ENCODE measurements around the gene EPB41L4B.
"Not testable (repeated sequence)": the region's sequence is repeated elsewhere in the genome, so short reads cannot be mapped to it uniquely, and the experiment has no call there.

EPB41L4B gene

GRCh38 chr9:109320742-109321448 lies at the start of gene EPB41L4B:
TSS of gene EPB41L4B (minus strand) at chr9:109321059. CDS start at chr9:109320446, 613 bp downstream.
- peak; percentile 78 to 95 (median 89) for DNase-seq
- intact Hi-C loops (cut with DNase I), result loop anchor here (5.0 kb wide), 1 partner anchor 79 kb away; no protein-coding TSS in a partner anchor

GRCh38 chr9:109369285-109369684 lies 48.4 kb upstream of the EPB41L4B start:
- no peak for DNase-seq

DNA sequence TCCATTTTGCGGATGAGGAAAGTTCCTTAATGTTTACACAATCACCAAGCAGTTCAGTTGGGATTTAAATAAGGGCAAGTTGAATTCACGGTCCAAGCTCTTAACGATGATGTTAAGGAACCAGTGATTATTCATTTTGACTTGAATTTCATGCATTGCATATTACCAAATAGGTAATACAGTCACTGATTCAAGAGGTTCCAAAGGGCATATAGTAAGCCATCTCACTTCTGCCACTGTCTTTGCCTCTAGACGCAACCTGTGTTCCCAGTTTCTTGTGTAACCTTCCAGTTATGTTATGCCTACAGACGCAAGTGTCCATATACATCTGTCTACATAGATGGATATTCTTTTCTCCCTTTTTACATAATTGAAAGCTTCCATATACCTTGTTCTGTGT lies 39.9 kb upstream of the EPB41L4B start:
- DNase-seq, result no peak
- intact Hi-C loops (cut with DNase I), result no loop called here

More at GRCh38 chr9:109369285-109369684, 48.4 kb upstream of the EPB41L4B start:
- intact Hi-C loops (cut with DNase I), result no loop called here

DNA sequence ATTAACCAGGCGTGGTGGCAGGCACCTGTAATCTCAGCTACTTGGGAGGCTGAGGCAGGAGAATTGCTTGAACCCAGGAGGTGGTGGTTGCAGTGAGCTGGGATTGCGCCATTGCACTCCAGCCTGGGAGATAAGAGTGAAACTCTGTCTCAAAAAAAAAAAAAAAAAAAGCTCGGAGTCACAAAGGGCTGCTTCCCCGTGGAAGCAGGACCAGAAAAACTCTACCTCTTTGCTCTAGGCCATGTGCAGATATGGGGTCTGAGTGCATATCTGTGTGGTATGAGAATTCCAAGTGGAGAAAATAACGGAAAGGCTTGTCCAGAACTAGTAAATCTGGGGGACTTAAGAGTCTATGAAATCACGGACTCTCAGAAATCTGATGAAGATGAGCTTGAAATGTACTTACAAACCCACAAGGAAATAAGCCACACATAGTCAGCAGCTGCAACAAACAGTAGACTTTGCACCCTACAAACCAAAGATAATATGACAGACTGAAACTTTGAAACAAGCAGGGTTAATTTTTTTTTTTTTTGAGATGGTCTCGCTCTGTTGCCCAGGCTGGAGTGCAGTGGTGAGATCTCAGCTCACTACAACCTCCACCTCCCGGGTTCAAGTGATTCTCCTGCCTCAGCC lies 38.2 kb upstream of the EPB41L4B start:
- DNase-seq; intact Hi-C loops (cut with DNase I): not testable (repeated sequence)

DNA sequence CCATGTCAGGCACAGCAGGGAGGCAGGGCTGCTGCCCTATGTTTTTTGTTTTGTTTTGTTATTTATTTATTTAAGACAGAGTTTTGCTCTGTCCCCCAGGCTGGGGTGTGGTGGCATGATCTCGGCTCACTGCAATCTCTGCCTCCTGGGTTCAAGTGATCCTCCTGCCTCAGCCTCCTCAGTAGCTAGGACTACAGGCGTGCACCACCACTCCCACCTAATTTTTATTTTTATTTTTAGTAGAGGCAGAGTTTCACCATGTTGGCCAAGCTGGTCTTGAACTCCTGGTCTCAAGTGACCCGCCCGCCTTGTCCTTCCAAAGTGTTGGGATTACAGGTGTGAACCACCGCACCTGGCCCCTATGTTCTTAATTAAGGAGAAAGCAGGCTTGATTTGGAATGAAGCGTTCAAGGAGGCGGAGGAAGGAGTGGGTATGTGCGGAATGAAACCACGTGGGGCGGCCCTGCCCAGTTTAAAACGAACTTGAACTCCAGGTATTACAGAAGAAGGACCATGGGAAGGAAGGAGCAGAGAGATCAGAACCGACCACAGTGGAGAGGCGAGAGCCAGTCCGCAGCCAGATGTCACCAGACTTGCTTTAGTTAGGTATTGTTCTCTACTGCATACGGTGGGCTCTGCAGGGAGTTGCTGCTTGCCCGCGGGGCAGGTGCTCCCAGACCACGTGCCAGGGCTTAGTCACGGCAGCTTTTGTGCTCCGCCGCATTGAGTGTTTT lies 34.9 kb upstream of the EPB41L4B start:
- DNase-seq, result peak in 12 of 42 donors; percentile 3 to 43 (median 16)

DNA sequence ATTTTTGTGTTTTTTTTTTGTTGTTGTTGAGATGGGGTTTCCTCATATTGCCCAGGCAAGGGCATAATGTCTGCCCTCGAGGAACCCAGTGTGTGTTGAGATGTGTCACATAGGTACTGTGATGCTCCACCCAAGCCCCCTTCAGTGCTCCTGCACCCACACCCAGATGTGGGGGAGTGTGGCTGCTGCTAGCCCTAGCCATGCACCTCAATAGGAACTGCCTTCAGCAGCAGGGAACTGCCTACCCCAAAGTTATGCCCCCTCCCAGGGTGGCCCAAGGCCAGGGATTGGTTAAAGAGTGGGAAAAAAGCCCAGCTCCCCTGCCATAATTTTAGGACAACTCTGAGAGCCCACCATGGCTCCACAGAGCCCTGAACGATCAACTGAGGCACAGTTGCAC lies 33.3 kb upstream of the EPB41L4B start:
- intact Hi-C loops (cut with DNase I), result no loop called here
- no peak for DNase-seq

More for the DNA sequence above, 34.9 kb upstream of the EPB41L4B start:
- intact Hi-C loops (cut with DNase I), result no loop called here

- DNase-seq, result no peak
- intact Hi-C loops (cut with DNase I), result no loop called here
Observed at GRCh38 chr9:109351032-109351431, 30.2 kb upstream of the EPB41L4B start.

DNA sequence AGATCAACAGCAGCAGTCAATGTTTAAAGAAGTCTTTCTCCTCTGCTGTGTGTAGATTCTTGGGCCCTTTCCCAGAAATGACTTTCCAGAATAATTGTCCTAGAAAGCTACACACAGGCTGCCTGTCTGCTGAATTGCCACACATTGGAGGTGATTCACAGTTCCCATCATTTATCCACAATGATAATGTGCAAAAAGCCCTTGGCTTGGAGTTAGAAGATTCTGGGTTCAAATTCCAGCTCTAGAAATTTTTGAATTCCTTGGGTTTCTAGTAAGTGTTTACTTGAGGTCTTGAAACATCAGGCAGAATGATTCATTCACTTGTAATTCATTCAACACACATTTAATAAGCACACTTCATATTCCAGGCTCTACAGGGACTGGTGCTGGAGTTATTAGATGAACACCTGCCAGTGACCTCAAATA lies 28.6 kb upstream of the EPB41L4B start:
- DNase-seq, result peak in 7 of 42 donors; percentile 8 to 44 (median 17)
- intact Hi-C loops (cut with DNase I), result no loop called here

- DNase-seq, result no peak
- intact Hi-C loops (cut with DNase I), result no loop called here
Observed at GRCh38 chr9:109346904-109347303, 26.0 kb upstream of the EPB41L4B start.

GRCh38 chr9:109344866-109345265 lies 24.0 kb upstream of the EPB41L4B start:
- intact Hi-C loops (cut with DNase I), result no loop called here
- no peak for DNase-seq

DNA sequence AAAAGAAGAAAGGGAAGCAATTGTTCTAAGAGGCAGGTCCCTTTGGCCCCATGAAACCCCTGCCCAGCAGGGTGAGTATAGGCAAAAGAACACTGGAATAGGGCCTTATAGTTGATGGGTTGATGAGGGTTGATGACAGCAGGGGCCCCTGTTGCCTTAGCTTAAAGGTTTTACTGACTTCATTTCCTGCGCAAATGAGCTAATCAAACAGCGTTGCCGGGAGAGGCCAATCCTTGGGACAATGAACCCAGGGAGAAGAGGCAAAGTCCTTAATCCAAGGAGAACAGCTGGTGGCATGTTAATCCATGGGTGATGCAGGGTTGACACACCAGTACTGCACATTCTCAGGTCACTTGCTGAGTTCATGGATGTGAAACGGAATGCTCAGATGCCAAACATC lies 22.0 kb upstream of the EPB41L4B start:
- intact Hi-C loops (cut with DNase I), result no loop called here
- DNase-seq, result no peak

GRCh38 chr9:109341561-109341960 lies 20.7 kb upstream of the EPB41L4B start:
- DNase-seq, result no peak
- intact Hi-C loops (cut with DNase I), result no loop called here

DNA sequence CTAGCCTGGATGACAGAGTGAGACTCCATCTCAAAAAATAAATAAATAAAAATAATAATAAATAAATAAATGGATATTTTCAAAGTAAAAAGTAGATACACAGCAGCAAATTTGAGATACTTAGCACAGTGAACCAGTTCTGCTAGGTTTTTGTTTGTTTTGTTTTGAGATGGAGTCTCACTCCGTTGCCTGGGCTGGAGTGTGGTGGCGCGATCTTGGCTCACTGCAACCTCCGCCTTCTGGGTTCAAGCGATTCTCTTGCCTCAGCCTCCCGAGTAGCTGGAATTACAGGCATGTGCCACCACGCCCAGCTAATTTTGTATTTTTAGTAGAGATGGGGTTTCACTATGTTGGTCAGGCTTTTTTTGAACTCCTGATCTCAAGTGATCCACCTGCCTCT lies 20.1 kb upstream of the EPB41L4B start:
- intact Hi-C loops (cut with DNase I); DNase-seq: not testable (repeated sequence)

DNA sequence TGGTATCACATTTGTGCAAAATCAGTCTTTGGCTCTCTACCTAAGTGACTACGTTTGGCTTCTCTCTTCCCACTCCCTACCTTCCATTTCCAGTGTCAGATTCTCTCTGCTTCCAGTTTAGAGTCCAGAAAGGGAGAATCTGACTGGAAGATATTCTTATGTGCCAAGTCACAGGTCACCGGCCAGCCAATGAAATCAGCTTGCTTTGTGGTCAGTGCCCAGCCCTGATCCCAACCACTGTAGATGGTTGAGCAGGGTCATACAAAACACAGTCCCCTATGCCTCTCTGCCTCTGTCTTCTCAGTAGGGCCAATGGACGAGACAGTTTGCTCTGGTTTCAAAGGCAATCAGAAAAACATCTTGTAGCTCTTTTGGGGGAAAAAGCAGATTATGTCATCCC lies 15.6 kb upstream of the EPB41L4B start:
- DNase-seq, result no peak
- intact Hi-C loops (cut with DNase I), result no loop called here

GRCh38 chr9:109335929-109336328 lies 15.1 kb upstream of the EPB41L4B start:
- intact Hi-C loops (cut with DNase I), result no loop called here
- no peak for DNase-seq

DNA sequence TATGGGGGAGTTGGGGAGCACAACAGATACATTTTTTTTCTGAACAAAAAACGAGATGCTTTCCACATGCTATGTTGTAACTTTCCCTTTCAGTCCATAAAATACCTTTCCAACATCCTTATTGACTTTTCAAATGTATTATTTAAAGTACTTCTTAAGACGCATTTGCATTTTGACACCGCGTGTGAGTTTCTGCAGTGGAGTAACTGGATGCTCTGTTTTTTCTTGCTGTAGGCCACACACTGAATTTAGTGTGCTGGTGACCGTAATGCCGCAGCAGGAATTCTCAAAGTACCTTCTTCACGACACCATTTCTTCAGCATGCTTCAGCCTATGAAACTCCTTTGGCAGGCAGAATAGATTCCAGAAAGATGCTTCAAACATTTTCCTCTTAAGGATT lies 14.3 kb upstream of the EPB41L4B start:
- intact Hi-C loops (cut with DNase I), result no loop called here
- DNase-seq, result no peak

DNA sequence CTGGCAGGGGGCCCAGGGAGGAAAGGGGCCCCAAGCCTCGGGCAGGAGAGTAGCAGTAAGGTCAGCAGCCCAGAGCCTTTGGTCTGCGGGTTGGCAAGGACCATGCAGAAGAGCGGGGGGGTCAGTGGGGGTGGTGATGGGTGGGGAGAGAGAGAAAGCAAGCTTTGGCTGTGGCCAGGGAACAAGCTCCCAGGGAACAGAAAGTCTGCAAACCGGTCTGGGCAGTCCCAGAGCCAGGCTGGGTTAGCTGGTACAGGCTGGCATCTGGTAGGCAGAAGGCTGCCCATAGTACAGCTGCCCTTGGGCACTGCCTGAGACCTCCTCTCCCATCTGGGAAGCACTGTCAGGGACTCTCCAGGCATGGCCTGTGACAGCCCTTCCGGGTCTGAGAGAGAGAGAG lies 10.5 kb upstream of the EPB41L4B start:
- intact Hi-C loops (cut with DNase I), result no loop called here
- DNase-seq, result peak in 35 of 42 donors; percentile 4 to 82 (median 58)

- DNase-seq, result no peak
- intact Hi-C loops (cut with DNase I), result no loop called here
Observed at GRCh38 chr9:109329638-109330258, 8.9 kb upstream of the EPB41L4B start.

DNA sequence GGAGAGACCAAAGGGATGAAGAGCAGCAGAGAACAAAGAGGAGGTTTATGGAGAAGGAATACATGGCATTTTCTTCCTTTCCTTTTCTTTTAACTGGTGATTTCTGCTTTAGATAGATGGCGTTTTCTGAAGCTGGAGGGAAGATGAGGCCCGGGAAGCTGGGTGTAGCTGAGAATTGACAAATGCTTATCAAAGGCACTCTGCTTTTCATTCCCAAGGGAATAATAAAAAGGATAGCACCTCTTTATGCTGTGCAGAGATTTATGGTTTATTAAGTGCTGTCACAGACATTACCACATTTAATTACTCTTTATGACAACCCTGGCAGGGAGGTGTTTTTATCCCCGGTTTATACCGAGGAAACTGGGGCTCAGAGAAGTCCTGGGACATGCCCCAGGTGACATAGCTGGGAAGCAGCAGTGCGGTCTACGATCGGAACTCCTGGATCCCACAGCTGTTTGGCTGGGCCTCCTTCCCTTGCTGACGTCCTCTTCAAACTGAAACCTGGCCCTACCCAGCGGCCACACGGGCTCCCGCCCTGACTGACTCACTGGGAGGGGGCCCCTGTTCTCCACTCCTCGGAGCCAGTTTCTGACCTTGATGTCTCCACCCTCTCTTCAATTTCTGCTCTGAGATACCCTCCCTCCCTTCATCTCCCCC lies 8.2 kb upstream of the EPB41L4B start:
- DNase-seq, result no peak

More for the DNA sequence above, 8.2 kb upstream of the EPB41L4B start:
- intact Hi-C loops (cut with DNase I), result no loop called here

Data from head of caudate nucleus (tissue), 42 donors.